ENCODE data around the gene USH2A.

DNA sequence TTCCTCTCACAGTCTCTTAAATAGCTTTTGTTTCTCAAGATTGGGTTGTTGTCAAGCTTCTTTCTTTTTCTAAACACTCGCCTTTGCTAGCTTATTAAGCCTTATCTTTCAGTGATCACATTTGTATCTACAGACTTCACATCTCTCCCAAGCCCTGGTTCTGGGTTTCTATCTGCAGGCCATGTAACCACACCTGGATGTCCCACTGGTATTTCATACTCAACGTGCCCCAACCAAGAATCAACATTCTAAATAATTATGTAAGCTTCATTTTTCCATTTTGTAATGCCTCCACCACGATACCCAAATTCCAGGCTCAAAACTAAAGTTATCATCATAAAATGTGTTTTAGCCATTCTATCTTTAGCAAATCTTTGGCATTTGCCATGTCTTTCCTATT lies 372.2 kb downstream of the USH2A start:
- TF ChIP-seq, protein P1, sequence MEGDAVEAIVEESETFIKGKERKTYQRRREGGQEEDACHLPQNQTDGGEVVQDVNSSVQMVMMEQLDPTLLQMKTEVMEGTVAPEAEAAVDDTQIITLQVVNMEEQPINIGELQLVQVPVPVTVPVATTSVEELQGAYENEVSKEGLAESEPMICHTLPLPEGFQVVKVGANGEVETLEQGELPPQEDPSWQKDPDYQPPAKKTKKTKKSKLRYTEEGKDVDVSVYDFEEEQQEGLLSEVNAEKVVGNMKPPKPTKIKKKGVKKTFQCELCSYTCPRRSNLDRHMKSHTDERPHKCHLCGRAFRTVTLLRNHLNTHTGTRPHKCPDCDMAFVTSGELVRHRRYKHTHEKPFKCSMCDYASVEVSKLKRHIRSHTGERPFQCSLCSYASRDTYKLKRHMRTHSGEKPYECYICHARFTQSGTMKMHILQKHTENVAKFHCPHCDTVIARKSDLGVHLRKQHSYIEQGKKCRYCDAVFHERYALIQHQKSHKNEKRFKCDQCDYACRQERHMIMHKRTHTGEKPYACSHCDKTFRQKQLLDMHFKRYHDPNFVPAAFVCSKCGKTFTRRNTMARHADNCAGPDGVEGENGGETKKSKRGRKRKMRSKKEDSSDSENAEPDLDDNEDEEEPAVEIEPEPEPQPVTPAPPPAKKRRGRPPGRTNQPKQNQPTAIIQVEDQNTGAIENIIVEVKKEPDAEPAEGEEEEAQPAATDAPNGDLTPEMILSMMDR (IDR thresholded peaks at IDR 0.05), result no peak
- no peak for TF ChIP-seq POLR2A (IDR thresholded peaks at IDR 0.05)

Data from breast epithelium (tissue), 3 donors.